Fibroblast of villous mesenchyme (primary cell): ENCODE data around the gene TPH2. TPM values are rescaled to one million over a fixed set of nuclear protein-coding genes. Genes with fewer than 3 reads are reported as not detected.

ENCODE experiments used
- DNase-seq: peaks from one replicate; pipeline ENCODE4 v3.0.0-alpha.2; 2010; ENCODE audit warnings: low read depth
- H3K4me3 ChIP-seq: 2 replicates; pipeline ENCODE4 v1.5.1; 2011; ENCODE audit warnings: low read depth, mild to moderate bottlenecking, low read length
- CTCF ChIP-seq: IDR thresholded peaks from 2 replicates; pipeline ENCODE4 v1.5.1; 2012; ENCODE audit warnings: low read depth, mild to moderate bottlenecking, low read length; ENCODE audit not compliant: insufficient read depth
- total RNA-seq: library from RNA; depleted of rRNA; stranded (reverse); fragments of >200 nt; gene quantifications from 2 replicates; pipeline ENCODE4 v1.2.3, GENCODE V29; 2012

The TPH2 gene
- total RNA-seq, 1 donor = not detected

DNA sequence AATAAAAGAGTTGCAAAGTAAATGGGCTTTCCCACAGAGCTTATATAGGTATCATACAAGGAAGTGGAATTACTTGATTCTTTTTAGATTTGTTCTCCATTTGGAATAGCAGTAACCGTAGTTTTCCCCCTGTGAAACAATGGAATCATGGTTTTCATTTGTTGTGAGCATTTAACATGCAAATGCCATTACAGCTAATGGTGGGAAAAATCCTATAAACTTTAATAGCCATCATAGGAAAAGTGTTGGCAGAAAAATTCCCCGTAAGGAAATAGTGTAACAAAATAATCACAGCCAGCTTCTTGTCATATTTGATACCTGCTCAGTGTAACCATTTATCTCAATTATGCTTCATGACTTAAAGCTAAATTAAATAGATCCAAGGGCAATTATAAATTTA lies 95.3 kb downstream of the TPH2 start:
- no peak overlapping the region for H3K4me3 ChIP-seq
- no peak for DNase-seq
- no peak for TF ChIP-seq CTCF

GRCh38 chr12:72035625-72036024 lies 97.0 kb downstream of the TPH2 start:
- no peak for TF ChIP-seq CTCF
- no peak overlapping the region for H3K4me3 ChIP-seq
- DNase-seq = no peak

DNA sequence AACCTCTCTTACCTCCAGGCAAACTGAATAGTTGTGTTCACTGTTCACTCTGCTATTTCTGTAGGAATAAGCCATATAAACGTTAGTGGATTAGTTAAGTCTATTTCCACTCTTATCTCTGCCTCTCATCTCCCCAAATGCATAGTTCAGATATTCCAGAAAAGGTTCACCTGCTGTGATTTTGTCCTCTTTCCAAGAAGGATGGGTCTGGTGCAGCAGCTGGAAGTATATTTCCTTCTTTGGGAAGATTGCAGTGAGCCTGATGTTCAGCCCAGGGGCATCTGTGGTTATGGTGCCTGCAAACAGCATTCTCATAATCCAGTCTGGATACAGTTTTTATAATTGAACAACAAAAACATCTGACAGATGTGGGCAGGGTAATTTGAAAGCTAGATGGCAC lies 97.7 kb downstream of the TPH2 start:
- no peak overlapping the region for H3K4me3 ChIP-seq
- no peak for DNase-seq
- no peak for TF ChIP-seq CTCF

DNA sequence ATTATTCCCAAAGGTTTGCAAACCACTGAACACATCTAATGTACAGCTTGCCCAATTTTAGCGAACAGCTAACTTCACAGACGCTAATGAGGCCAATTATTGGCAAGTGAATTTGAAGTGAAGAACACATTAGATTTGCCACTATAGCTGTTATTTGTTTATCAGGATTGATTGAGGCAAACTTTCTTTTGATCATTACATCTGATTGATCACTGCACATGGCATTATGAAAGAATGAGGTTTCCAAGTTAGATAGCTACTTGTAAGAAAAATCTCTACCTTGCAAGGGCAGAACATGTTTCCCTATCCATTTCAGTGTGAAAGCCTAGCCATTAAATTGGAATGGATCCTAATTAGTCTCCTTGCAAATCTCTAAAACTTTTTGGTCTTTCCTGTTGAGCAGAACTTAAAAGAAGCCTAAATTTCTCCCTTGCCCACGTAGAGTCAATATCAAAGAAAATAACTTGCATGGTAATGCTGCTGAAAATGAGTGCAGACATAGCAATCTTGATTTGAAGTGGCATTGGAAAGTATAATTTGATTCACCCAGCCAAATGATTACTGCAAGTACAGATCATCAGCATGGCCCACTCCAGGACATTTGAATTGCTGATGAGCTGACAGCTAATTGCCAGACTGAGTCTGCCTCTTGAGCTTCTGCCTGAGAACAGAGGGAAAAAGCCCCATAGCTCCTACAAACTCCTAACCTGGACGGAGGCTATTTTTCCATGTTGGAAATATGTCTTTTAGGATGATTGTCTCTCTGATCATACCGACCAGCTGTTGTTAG lies 98.6 kb downstream of the TPH2 start:
- no peak overlapping the region for H3K4me3 ChIP-seq
- no peak for DNase-seq
- no peak for TF ChIP-seq CTCF

- no peak overlapping the region for H3K4me3 ChIP-seq
- no peak for TF ChIP-seq CTCF
- no peak for DNase-seq
These were observed 103.2 kb downstream of the TPH2 start for GRCh38 chr12:72041811-72042210.

DNA sequence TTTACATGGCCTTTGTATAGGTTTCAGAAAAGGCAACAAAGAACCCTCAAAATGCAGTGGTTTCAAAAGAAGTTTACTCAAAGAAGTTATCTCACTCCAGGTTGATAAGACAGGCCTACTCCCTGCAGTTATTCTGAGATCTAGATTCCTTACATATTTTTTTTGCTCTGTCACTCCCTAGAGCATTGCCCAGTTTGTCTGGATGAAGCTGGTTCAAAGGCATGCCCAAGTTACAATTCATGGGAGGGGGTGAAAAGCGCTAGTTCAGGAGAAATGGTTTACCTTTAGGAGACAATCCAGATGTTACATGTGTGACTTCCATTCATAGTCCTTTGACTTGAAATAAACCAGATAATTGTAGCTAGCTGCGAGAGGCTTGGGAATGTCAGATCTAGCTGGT lies 115.0 kb downstream of the TPH2 start:
- TF ChIP-seq CTCF = no peak

GRCh38 chr12:72054511-72054910 lies 115.9 kb downstream of the TPH2 start:
- DNase-seq = no peak
- no peak overlapping the region for H3K4me3 ChIP-seq
- no peak for TF ChIP-seq CTCF

More for the DNA sequence above, 115.0 kb downstream of the TPH2 start:
- H3K4me3 ChIP-seq = no peak overlapping the region
- DNase-seq = no peak
